ENCODE data around the gene ERBB4. TPM values are rescaled to one million over a fixed set of nuclear protein-coding genes. Genes with fewer than 3 reads are reported as not detected.

ERBB4 gene
- total RNA-seq, 6 donors from 2014 or later, result 3.3 to 24.2 (median 11.7) TPM

- TF ChIP-seq CTCF (IDR thresholded peaks at IDR 0.05) (no peak), EP300 (IDR thresholded peaks at IDR 0.05) (no peak), POLR2AphosphoS5 (IDR thresholded peaks at IDR 0.05) (no peak), POLR2A (IDR thresholded peaks at IDR 0.05) (no peak)
- H3K27ac ChIP-seq, result no peak overlapping the region
- 75 to 76% methylated on average over 6 of the region's 6 CpGs for WGBS, 2 donors
- H3K36me3 ChIP-seq, result no peaks in the 10 kb centered on the region
- ATAC-seq (ENCODE audit: low FRiP score in 2 of 2) (no peak), DNase-seq (no peak)
- H3K4me3 ChIP-seq, result no peak overlapping the region
- no peaks in the 10 kb centered on the region for H3K9me3 ChIP-seq
- no peaks in the 10 kb centered on the region for H3K27me3 ChIP-seq
- H3K4me1 ChIP-seq, result no peaks in the 10 kb centered on the region
Observed at GRCh38 chr2:211881449-211881848, 657.2 kb downstream of the ERBB4 start.

- ATAC-seq (ENCODE audit: low FRiP score in 2 of 2), result no peak
- Histone ChIP-seq H3K4me3 (no peak overlapping the region), H3K4me1 (no peaks in the 10 kb centered on the region), H3K27me3 (no peaks in the 10 kb centered on the region), H3K9me3 (no peaks in the 10 kb centered on the region), H3K36me3 (no peaks in the 10 kb centered on the region), H3K27ac (no peak overlapping the region)
- TF ChIP-seq POLR2AphosphoS5 (IDR thresholded peaks at IDR 0.05) (no peak), EP300 (IDR thresholded peaks at IDR 0.05) (no peak), POLR2A (IDR thresholded peaks at IDR 0.05) (no peak), CTCF (IDR thresholded peaks at IDR 0.05) (no peak)
- no peak for DNase-seq
Observed at GRCh38 chr2:211879323-211879722, 659.3 kb downstream of the ERBB4 start.

- DNase-seq, result no peak
- no peaks in the 10 kb centered on the region for H3K36me3 ChIP-seq
- TF ChIP-seq POLR2A (IDR thresholded peaks at IDR 0.05), result no peak
- no peak for TF ChIP-seq EP300 (IDR thresholded peaks at IDR 0.05)
- no peak for TF ChIP-seq CTCF (IDR thresholded peaks at IDR 0.05)
- no peak for ATAC-seq (ENCODE audit: low FRiP score in 2 of 2)
- no peak overlapping the region for H3K27ac ChIP-seq
- H3K4me1 ChIP-seq, result no peaks in the 10 kb centered on the region
- WGBS, 2 donors, result 73 to 78% methylated on average over 4 of the region's 4 CpGs
- no peaks in the 10 kb centered on the region for H3K9me3 ChIP-seq
- no peak overlapping the region for H3K4me3 ChIP-seq
- no peaks in the 10 kb centered on the region for H3K27me3 ChIP-seq
Observed at GRCh38 chr2:211877061-211877460, 661.5 kb downstream of the ERBB4 start.

GRCh38 chr2:211875488-211875887, 663.1 kb downstream of the ERBB4 start:
- ATAC-seq (ENCODE audit: low FRiP score in 2 of 2), result no peak
- H3K4me1 ChIP-seq, result no peaks in the 10 kb centered on the region
- H3K36me3 ChIP-seq, result no peaks in the 10 kb centered on the region
- H3K9me3 ChIP-seq, result no peaks in the 10 kb centered on the region
- TF ChIP-seq POLR2AphosphoS5 (IDR thresholded peaks at IDR 0.05) (no peak), CTCF (IDR thresholded peaks at IDR 0.05) (no peak), EP300 (IDR thresholded peaks at IDR 0.05) (no peak)
- H3K4me3 ChIP-seq, result no peak overlapping the region
- H3K27ac ChIP-seq, result no peak overlapping the region
- H3K27me3 ChIP-seq, result no peaks in the 10 kb centered on the region
- DNase-seq, result no peak

DNA sequence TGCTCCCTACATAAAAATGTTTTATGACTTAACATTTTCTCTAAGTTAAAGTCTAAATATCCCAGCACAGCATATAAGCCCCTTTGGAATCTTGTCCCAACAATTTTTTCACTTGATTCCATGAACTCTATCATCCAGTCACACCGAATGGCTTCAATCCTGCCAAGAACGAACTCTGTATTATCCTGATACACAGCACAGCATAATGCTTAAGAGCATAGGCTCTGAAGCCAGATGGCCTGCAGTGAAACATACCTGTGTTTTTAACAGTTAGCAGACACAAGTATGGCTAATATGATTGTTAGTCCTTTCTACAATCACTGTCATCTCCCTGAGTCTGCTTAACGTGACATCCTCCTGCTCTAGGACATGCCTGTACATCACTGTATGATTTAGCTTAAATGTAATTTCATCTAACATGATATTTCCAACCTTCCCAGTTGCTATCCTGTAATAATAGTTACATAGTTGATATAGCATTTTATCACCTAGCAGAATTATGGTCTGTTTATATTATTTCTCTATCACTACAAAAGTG, 669.5 kb downstream of the ERBB4 start:
- 85 to 89% methylated on average over 3 of the region's 3 CpGs for WGBS, 2 donors
- no peaks in the 10 kb centered on the region for H3K9me3 ChIP-seq
- no peaks in the 10 kb centered on the region for H3K4me1 ChIP-seq
- H3K27ac ChIP-seq, result no peak overlapping the region
- TF ChIP-seq EP300 (IDR thresholded peaks at IDR 0.05), result no peak
- TF ChIP-seq POLR2AphosphoS5 (IDR thresholded peaks at IDR 0.05), result no peak
- no peak for TF ChIP-seq CTCF (IDR thresholded peaks at IDR 0.05)
- TF ChIP-seq POLR2A (IDR thresholded peaks at IDR 0.05), result no peak
- H3K4me3 ChIP-seq, result no peak overlapping the region
- no peaks in the 10 kb centered on the region for H3K36me3 ChIP-seq
- DNase-seq (no peak), ATAC-seq (ENCODE audit: low FRiP score in 2 of 2) (no peak)
- no peaks in the 10 kb centered on the region for H3K27me3 ChIP-seq
